Activated CD8-positive, alpha-beta T cell treated with anti-CD3 and anti-CD28 coated beads, Interleukin-2, amount 10 ng/mL, durations not matched to agents 7 days and 5 days (primary cell): ENCODE results near the gene CREB3. TPM values are rescaled to one million over a fixed set of nuclear protein-coding genes. Genes with fewer than 3 reads are reported as not detected.

Source experiments
- ATAC-seq: fragments of 150-1000 bp; cut with Tn5 transposase; one replicate; pipeline ENCODE4 v1.10.0; 2021; ENCODE audit warnings: moderate library complexity
- CTCF ChIA-PET: fragments of 350-600 bp; sonication (Branson Sonifier 250); formaldehyde crosslinking; loops from one replicate; lab custom pipeline; 2021; ENCODE audit warnings: antibody characterized with exemption; lab: Charles Lee
- POLR2A ChIA-PET: fragments of 350-600 bp; sonication (Branson Sonifier 250); formaldehyde crosslinking; loops from one replicate; lab custom pipeline; 2021; ENCODE audit warnings: antibody characterized with exemption; lab: Charles Lee
- DNase-seq: peaks from one replicate; pipeline ENCODE4 v3.0.0-alpha.2; 2020
- H3K27ac Mint-ChIP-seq: one replicate; pipeline ENCODE4 v1.8.0; 2021; ENCODE audit warnings: mild to moderate bottlenecking, mixed read lengths
- H3K27me3 Mint-ChIP-seq: one replicate; pipeline ENCODE4 v1.8.0; 2021; ENCODE audit warnings: low read depth, mixed read lengths
- H3K36me3 Mint-ChIP-seq: one replicate; pipeline ENCODE4 v1.8.0; 2021; ENCODE audit warnings: low read depth, mixed read lengths
- H3K4me1 Mint-ChIP-seq: one replicate; pipeline ENCODE4 v1.8.0; 2021; ENCODE audit warnings: low read depth, mixed read lengths
- H3K4me3 Mint-ChIP-seq: one replicate; pipeline ENCODE4 v1.8.0; 2021; ENCODE audit warnings: mild to moderate bottlenecking, mixed read lengths
- H3K9me3 Mint-ChIP-seq: one replicate; pipeline ENCODE4 v1.8.0; 2022; ENCODE audit warnings: mixed read lengths; ENCODE audit not compliant: insufficient read depth
- total RNA-seq, 2 experiments: library from RNA; stranded (reverse); gene quantifications; one replicate each; pipeline ENCODE4 v1.2.3, GENCODE V29; 2021

Gene CREB3
- total RNA-seq, 2 experiments from 2014 or later: 21.6 to 21.7 TPM

- Mint-ChIP-seq H3K4me3 (peak overlapping the region; percentile 90), H3K27ac (peak overlapping the region; percentile 87), H3K9me3 (no peaks in the 10 kb centered on the region), H3K27me3 (no peaks in the 10 kb centered on the region), H3K36me3 (peaks cover 29% of the 10 kb centered on the region), H3K4me1 (peaks cover 38% of the 10 kb centered on the region)
- CTCF ChIA-PET: interaction anchor here (0.8 to 8.1 kb wide), 15 partner anchors 9 to 722 kb away, joined by 3 to 118 read pairs (median 6); partner anchors contain the start of genes CCDC107, CREB3, RMRP and SPAG8
- ATAC-seq (peak; percentile 59), DNase-seq (peak; percentile 75)
- POLR2A ChIA-PET: interaction anchor here (0.6 to 3.3 kb wide), 11 partner anchors 9 to 647 kb away, joined by 3 to 37 read pairs (median 5); partner anchors contain the start of genes CCDC107, CREB3, HINT2 and RMRP
Observed at GRCh38 chr9:35749515-35750255, 17.2 kb downstream of the CREB3 start.

GRCh38 chr9:35750256-35750531 is 17.7 kb downstream of the CREB3 start:
- ChIA-PET POLR2A (interaction anchor here (0.6 to 3.3 kb wide), 3 partner anchors 18 to 647 kb away, joined by 3 to 37 read pairs (median 6); partner anchors contain the start of genes CREB3, HINT2 and TLN1), CTCF (interaction anchor here (0.8 to 8.1 kb wide), 14 partner anchors 8 to 722 kb away, joined by 3 to 118 read pairs (median 6); partner anchors contain the start of genes CCDC107, CREB3, RMRP and SPAG8)
- no peaks in the 10 kb centered on the region for H3K27me3 Mint-ChIP-seq
- ATAC-seq (no peak), DNase-seq (no peak)
- peaks cover 37% of the 10 kb centered on the region for H3K4me1 Mint-ChIP-seq
- peaks cover 28% of the 10 kb centered on the region for H3K36me3 Mint-ChIP-seq
- H3K9me3 Mint-ChIP-seq: no peaks in the 10 kb centered on the region
- H3K27ac Mint-ChIP-seq: peak overlapping the region; percentile 87
- peak overlapping the region; percentile 90 for H3K4me3 Mint-ChIP-seq

- Mint-ChIP-seq H3K4me3 (no peak overlapping the region), H3K4me1 (peaks cover 34% of the 10 kb centered on the region), H3K36me3 (peaks cover 21% of the 10 kb centered on the region), H3K27ac (no peak overlapping the region), H3K27me3 (no peaks in the 10 kb centered on the region), H3K9me3 (no peaks in the 10 kb centered on the region)
- POLR2A ChIA-PET: interaction anchor here (1.1 kb wide), 1 partner anchor 57 kb away, joined by 3 read pairs; no protein-coding TSS in a partner anchor
- no peak for ATAC-seq
- CTCF ChIA-PET: interaction anchor here (1.4 to 4.5 kb wide), 3 partner anchors 19 to 65 kb away, joined by 3 to 61 read pairs (median 4); partner anchors contain the start of genes CREB3 and TLN1
- DNase-seq: no peak
Observed at GRCh38 chr9:35753466-35753865, 21.0 kb downstream of the CREB3 start.

GRCh38 chr9:35754264-35754663 is 21.8 kb downstream of the CREB3 start, which contains the start of gene MSMP:
Gene MSMP (minus strand): TSS chr9:35754276. CDS start chr9:35754129, 147 bp downstream.
- POLR2A ChIA-PET: no interaction called here
- H3K36me3 Mint-ChIP-seq: peaks cover 27% of the 10 kb centered on the region
- no peak for ATAC-seq
- CTCF ChIA-PET: interaction anchor here (1.5 to 4.5 kb wide), 3 partner anchors 14 to 25 kb away, joined by 3 to 61 read pairs (median 4); partner anchors contain the start of genes CREB3 and TLN1
- H3K27me3 Mint-ChIP-seq: no peaks in the 10 kb centered on the region
- no peaks in the 10 kb centered on the region for H3K9me3 Mint-ChIP-seq
- peaks cover 41% of the 10 kb centered on the region for H3K4me1 Mint-ChIP-seq
- H3K4me3 Mint-ChIP-seq: no peak within 1 kb of the TSS
- no peak for DNase-seq
- H3K27ac Mint-ChIP-seq: no peak within 1 kb of the TSS

- Mint-ChIP-seq H3K36me3 (peaks cover 29% of the 10 kb centered on the region), H3K27ac (no peak overlapping the region), H3K9me3 (no peaks in the 10 kb centered on the region), H3K4me1 (peaks cover 43% of the 10 kb centered on the region), H3K27me3 (no peaks in the 10 kb centered on the region), H3K4me3 (no peak overlapping the region)
- ChIA-PET POLR2A (no interaction called here), CTCF (interaction anchor here (1.1 to 4.5 kb wide), 10 partner anchors 9 to 127 kb away, joined by 3 to 61 read pairs (median 10); partner anchors contain the start of genes CREB3, HINT2, SPAG8 and TLN1)
- ATAC-seq (no peak), DNase-seq (no peak)
Observed at GRCh38 chr9:35755071-35755470, 22.6 kb downstream of the CREB3 start.

- no peaks in the 10 kb centered on the region for H3K27me3 Mint-ChIP-seq
- H3K4me1 Mint-ChIP-seq: peaks cover 35% of the 10 kb centered on the region
- no peaks in the 10 kb centered on the region for H3K9me3 Mint-ChIP-seq
- peaks cover 27% of the 10 kb centered on the region for H3K36me3 Mint-ChIP-seq
- peak overlapping the region; percentile 94 for H3K27ac Mint-ChIP-seq
- POLR2A ChIA-PET: interaction anchor here (0.8 kb wide), 1 partner anchor 16 kb away, joined by 3 read pairs; no protein-coding TSS in a partner anchor
- H3K4me3 Mint-ChIP-seq: peak overlapping the region; percentile 87
- ATAC-seq (peak; percentile 87), DNase-seq (peak; percentile 87)
- CTCF ChIA-PET: interaction anchor here (0.7 to 4.5 kb wide), 32 partner anchors 8 to 146 kb away, joined by 3 to 61 read pairs (median 6); partner anchors contain the start of genes ARHGEF39, CCDC107, CREB3 and GBA2
Observed at GRCh38 chr9:35756275-35757225, 24.1 kb downstream of the CREB3 start.

- H3K27ac Mint-ChIP-seq: peak overlapping the region; percentile 91
- ChIA-PET CTCF (interaction anchor here (0.7 to 4.5 kb wide), 25 partner anchors 7 to 125 kb away, joined by 3 to 61 read pairs (median 6); partner anchors contain the start of genes ARHGEF39, CCDC107, CREB3 and GBA2), POLR2A (no interaction called here)
- peak; percentile 48 for ATAC-seq
- no peaks in the 10 kb centered on the region for H3K9me3 Mint-ChIP-seq
- H3K27me3 Mint-ChIP-seq: no peaks in the 10 kb centered on the region
- peak overlapping the region; percentile 87 for H3K4me3 Mint-ChIP-seq
- DNase-seq: peak; percentile 37
- H3K4me1 Mint-ChIP-seq: peaks cover 35% of the 10 kb centered on the region
- peaks cover 21% of the 10 kb centered on the region for H3K36me3 Mint-ChIP-seq
Observed at GRCh38 chr9:35757226-35757891, 24.9 kb downstream of the CREB3 start.

GRCh38 chr9:35757892-35758275 is 25.4 kb downstream of the CREB3 start:
- ATAC-seq (no peak), DNase-seq (no peak)
- CTCF ChIA-PET: interaction anchor here (1.4 to 3.0 kb wide), 3 partner anchors 8 to 124 kb away, joined by 3 to 7 read pairs (median 6); no protein-coding TSS in a partner anchor
- Mint-ChIP-seq H3K4me1 (peaks cover 35% of the 10 kb centered on the region), H3K4me3 (peak overlapping the region; percentile 87), H3K9me3 (no peaks in the 10 kb centered on the region), H3K27me3 (no peaks in the 10 kb centered on the region), H3K27ac (peak overlapping the region; percentile 17), H3K36me3 (peaks cover 18% of the 10 kb centered on the region)
- POLR2A ChIA-PET: no interaction called here

- ATAC-seq: no peak
- Mint-ChIP-seq H3K27me3 (no peaks in the 10 kb centered on the region), H3K9me3 (no peaks in the 10 kb centered on the region), H3K4me3 (peak overlapping the region; percentile 55), H3K36me3 (peaks cover 19% of the 10 kb centered on the region), H3K27ac (peak overlapping the region; percentile 7), H3K4me1 (peaks cover 37% of the 10 kb centered on the region)
- no peak for DNase-seq
- ChIA-PET POLR2A (no interaction called here), CTCF (interaction anchor here (1.4 to 3.0 kb wide), 3 partner anchors 9 to 123 kb away, joined by 3 to 7 read pairs (median 6); no protein-coding TSS in a partner anchor)
Observed at GRCh38 chr9:35758475-35759050, 26.1 kb downstream of the CREB3 start.

GRCh38 chr9:35759795-35760194 is 27.3 kb downstream of the CREB3 start:
- H3K4me3 Mint-ChIP-seq: no peak overlapping the region
- H3K4me1 Mint-ChIP-seq: peaks cover 37% of the 10 kb centered on the region
- DNase-seq: no peak
- ATAC-seq: no peak
- peaks cover 16% of the 10 kb centered on the region for H3K36me3 Mint-ChIP-seq
- ChIA-PET POLR2A (interaction anchor here (0.6 to 2.0 kb wide), 3 partner anchors 10 to 225 kb away, joined by 3 to 6 read pairs (median 3); partner anchors contain the start of genes GBA2 and RGP1), CTCF (interaction anchor here (0.6 to 3.0 kb wide), 4 partner anchors 11 to 250 kb away, joined by 3 to 7 read pairs (median 4); partner anchors contain the start of genes GBA2 and RGP1)
- H3K27me3 Mint-ChIP-seq: no peaks in the 10 kb centered on the region
- H3K9me3 Mint-ChIP-seq: no peaks in the 10 kb centered on the region
- H3K27ac Mint-ChIP-seq: no peak overlapping the region
